Fibroblast of skin of right quadriceps (primary cell): ENCODE data around the gene GORASP1.

ENCODE experiments used
- DNase-seq: peaks from one replicate; pipeline ENCODE4 v3.0.0-alpha.2; 2013

GORASP1 gene

DNA sequence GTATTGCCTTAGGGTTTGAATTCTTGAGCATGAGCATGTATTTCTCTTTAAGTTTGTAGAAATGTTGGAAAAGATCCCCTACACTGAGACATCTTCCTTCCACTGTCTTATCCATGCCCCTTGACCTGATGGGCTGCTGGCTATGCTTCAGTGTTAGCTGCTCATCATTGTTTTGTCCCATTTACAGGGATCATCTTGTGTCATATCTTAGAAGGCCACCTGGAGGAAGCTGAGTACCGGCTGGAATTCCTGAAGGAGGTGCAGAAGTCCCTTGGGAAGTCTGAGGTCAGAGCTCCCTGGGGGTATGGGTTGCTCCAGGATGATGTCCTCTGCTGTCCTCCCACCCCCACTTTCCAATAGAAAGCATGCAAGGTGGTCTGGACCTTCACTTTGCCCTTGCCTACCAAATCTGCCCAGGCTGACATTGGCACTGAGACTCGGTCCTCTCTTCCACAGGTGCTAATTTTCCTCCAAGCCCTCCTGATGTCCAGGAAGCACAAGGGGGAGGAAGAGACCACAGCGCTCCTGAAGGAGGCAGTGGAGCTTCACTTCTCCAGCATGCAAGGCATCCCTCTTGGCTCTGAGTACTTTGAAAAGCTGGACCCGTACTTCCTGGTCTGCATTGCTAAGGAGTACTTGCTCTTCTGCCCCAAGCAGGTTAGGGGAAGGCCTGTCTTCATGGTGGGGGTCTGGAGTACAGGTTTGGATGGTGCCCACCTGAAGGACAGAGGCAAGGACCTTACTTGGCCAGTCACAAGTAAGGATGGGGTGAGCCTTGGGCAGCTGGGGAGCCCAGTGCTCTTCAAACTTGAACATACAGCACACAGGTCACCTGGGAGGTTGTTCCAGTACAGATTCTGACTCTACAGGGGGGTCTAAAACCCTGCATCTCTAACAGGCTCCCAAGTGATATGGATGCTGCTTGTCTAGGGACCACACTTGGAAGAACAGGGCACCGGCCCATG lies 17.7 kb upstream of the GORASP1 start:
- peak; percentile 38 for DNase-seq

DNA sequence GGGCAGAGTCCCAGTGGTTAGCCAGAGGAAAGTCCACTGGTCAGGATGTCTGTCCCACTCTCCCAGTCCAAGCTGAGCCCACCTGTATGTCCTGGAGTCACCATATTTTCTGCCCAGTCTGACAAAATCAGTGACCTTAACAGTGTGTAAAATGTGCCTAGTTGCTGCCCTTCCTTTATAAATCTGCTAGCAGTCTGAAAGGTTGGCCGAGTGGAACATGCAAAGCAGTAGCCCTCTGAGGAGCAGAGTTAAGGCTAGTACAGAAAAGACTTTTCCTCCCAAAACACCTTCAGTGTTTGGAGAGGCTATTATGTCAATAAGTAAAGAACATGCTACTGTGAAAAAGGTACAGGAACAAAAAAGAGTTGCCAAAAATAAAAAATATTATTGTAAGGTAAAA lies 15.4 kb upstream of the GORASP1 start:
- no peak for DNase-seq

DNA sequence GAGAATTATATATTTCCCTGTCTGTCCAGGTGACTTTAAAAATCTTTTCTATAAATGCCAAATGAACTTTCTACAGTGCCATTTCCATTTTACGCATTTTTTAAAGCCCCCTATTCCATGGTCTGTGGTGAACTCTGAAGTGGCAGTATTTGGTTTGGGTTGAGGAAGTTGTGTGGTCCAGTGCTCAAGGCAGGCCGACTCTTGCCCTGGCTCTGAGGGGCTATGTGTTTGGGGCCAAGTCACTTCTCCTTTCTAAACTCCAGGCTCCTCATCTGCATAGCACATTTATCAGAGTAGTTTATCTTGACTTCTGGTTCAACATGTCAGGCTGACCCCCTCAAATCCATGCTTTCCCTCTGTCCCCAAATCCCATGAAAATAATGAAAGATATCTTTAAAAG lies 14.2 kb upstream of the GORASP1 start:
- DNase-seq: no peak

DNA sequence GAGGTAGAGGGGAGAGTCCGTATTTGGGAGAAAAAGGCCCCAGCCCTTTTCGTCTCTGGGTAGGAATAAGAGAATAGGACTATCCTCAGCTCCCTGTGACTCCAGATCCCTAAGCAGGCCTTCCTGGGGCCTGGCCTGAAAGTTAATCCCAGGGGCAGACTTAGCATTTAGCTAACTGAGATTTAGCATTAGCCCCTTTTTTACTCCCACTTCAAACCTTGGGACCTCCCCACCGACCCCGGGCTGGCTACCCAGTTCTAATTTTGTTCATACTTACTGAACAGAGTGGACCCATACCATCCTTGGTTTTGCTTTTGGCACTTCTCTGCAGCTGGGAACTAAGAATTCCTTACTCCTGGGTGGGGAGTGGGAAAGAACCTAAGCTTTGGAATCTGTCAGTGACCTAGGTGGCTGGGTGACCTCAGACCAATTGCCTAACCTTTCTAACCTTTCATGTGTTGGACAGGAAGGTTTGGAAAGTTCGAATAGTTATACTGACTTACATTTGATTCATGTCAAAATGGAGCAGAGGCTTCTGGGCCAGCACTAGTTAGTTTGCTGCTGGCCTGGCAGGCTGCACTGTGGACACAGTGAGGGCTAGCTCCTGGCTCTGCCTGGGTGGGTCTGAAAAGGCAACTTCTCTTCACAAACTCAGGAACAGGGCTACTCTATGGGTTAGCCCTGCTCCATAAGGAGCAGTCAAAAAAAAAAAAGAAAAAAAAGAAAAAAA lies 11.7 kb upstream of the GORASP1 start:
- DNase-seq: no peak

DNA sequence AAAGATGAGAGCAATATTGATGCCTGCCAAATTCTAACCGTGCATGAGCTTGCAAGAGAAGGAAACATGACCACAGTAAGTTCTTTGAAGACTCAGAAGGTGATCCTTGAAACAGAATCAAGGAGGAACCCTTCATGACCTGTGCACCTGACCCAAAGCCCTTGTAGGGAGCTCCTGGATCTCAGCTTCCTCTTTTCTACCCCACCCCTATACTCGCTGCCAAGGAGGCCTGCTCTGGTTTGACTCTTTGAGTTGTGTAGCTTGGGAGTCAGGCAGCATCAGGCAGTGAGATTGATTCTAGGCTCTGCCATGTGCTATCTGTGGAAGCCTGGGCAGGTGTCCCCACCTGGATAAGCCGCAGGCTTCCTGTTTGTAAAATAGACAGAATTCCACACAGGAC lies 10.7 kb upstream of the GORASP1 start:
- no peak for DNase-seq

DNA sequence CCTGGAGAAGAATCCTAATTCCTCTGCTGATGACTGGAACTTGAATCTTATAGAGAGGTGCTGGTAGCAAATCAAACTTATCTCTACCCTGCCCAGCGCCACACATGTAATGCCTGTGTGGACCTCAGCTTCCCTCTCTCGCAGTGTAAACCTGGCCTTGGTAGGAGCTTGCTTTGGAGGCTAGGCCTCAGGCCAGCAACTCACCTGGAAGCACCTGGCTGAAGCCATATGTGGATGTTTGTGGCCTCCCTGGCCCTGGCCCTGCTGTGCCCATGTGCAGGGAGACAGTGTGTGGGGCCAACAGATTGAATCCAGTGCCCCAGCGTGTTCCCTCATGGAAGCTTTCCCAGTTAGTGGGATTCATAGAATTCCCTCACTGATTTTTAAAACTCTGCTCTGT lies 8.4 kb upstream of the GORASP1 start:
- DNase-seq: no peak

DNA sequence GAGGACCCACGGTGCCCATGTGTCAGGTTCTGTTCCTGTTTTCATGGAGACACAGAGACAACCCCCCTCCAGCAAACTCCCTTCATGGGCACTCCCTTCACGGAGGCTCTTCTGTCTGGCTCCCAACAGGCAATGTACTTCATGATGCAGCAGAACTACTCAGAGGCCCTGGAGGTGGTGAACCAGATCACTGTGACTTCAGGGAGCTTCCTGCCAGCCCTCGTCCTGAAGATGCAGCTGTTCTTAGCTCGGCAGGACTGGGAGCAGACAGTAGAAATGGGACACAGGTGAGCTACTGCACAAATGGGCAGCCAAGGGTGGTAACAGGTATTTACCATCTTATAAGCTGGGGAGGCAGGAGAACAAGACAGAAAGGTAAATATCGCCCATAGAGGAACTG lies 7.0 kb upstream of the GORASP1 start:
- DNase-seq: no peak

DNA sequence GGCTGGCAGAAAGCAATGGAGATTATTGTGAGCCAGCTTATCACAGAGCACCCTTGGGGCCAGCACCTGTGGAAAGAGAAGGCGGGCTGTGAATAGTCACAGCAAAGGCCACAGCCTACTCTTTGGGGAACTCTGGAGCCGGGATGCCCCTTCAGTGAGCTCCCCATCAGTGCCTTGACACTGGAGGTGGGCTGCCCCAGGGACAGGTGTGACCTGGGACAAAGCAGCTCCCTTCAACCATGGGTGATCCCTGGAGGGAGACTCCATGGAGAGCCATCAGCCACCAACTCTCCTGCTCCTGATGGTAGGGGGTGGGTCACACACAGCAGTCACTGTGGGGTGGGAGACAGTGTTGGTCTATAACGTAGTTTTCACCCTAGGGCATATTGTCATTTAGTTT lies 5.9 kb upstream of the GORASP1 start:
- no peak for DNase-seq

DNA sequence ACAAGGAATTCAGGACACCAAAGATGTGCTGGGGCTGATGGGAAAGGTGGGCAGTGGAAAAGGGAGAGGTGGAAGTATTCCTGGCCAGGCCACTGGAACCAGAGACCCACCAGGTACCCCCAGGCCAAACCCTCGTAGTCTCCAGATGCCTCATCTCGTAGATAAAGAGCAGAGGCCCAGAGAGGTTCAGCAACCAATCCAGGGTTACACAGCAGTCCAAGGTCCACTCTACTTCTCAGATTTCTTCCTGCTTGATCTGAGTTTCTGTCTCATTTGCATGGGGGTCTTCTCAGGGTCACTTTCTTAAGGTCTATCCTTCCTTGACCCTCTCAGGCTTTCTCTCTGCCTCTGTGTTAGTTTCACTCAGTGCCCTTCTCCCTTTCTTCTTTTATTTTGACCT lies 5.1 kb upstream of the GORASP1 start:
- no peak for DNase-seq

DNA sequence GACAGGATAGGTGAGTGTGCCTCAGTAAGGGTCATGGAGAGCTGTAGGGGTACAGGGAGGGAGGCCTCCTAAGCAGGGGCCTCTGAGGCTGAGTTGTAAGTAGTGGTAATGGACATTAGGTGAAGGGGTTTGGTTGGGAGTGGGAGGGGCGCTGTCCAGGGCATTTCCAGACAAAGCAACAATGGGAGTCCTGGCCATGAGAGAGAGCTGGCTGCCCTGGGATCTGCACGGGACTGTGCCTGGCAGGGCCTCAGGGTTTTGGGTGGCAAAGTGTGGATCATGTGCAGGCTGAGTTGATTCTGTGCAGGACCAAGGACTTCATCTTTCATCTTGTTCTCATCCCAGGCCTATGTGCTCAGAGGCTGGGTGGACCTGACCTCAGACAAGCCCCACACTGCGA lies 4.7 kb upstream of the GORASP1 start:
- no peak for DNase-seq

DNA sequence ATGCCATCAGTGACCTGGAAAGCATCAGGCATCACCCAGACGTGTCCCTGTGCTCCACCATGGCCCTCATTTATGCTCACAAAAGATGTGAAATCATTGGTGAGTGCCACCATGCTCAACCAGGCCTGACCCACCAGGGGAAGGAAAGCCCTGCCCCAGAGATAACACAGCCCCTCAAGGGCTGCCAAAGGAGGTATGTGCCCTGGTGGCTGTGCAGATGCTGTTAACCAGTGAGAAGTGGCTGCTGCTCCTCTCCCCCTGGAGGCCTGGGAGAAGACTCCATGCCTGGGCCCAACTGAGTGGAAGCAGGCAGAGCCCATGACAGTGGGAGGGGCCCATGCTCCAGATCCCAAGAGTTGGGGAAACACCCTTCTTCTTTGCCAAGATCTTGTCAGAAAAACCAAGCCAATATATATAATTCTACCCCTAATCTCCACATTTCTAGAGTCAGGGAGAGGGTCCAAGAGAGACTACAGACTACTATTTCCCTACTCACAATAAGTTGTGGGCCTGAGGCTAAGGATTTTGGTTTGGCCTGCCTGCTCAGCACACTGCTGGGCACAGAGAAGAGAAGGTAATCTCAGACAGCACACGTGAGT lies 2.7 kb upstream of the GORASP1 start:
- DNase-seq: no peak

DNA sequence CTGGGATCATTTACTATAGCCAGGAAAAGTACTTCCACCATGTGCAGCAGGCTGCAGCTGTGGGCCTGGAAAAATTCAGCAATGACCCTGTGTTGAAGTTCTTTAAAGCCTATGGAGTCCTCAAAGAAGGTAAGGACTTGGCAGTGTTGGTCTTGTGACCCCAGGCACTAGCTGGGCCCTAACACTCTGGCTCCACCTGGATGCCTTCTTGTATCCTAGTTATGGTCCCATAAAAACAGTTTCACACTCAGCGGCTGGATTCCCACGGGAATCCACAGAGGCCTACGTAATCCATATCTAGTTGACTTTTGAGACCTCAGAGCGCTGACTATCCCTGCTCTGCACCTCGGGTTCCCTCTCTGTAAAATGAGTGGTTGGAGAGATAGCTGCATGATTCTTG lies 1.7 kb upstream of the GORASP1 start:
- DNase-seq: no peak

DNA sequence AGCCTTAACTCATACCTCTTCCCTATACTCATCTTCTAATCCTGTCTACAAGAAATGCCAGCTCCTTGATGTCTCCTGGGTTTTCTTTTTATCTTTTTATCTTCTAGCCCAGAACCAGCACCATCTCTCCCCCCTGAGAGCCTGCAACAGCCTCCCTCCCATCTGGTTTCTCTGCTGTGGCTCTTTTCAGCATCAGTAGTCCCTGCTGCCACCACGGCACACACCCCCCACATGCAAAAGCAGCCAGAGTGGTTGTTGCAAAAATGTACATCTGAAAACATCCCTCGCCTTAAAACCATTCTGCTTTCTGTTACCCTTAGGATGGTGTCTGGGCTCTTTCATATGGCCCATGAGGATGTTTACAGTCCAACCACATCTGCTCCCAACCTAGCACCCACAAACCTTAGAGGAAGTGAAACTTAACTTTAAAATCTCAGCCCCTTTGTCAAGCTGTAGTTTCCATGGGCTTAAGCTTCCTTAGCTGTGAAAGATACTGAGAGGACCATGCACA lies 828 bp upstream of the GORASP1 start:
- DNase-seq: no peak

DNA sequence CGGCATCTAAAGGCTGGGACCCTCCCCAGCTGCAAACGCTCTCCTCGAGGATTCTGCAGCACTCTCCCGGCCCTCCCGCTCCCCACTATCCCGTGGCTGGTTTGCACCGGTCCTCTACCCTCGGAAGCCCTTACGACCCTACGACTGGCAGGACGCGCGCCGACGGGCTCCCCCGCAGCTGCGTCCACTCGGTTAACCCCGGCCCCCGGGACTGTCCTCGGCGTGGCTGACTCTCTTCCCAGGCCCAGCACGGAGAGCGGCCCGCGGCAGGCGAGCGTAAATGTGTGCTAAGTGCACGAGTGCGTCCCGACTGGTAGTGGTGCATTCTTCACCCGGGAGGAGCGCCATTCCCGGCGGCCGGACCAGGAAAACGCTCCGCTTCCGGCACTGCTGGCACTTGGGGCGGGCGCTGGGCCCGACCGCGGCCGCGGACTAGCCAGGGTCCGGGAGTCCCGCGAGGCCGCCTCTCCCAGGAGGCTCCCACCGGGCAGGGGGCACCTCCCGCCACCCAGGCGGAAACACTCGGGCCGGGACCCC lies 508 bp downstream of the GORASP1 start:
- peak; percentile 37 for DNase-seq

DNA sequence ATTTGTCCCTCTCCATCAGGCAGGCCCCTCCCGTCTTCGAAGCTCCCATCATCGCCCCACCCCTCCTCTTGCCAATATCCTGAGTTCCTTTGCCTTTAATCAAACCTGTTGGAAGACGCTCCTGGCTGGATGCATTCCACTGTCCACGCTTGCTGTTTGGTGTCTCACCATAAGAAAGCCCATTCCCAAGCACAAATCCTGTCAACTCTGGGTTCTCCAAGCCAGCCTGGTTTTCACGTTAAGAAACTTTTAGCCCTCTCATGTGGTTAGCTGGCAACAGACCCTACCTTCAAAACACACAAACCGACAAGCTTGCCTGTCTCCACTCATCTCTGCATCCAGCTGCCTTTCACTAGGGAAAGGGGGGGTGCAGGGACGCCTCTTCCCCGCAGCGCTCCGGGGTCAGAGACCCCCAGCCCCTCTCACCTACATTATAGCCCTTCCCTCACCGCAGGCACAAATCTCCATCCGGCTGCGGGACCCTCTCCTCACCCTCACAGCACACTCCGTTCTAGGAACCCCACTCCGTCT lies 1.1 kb downstream of the GORASP1 start:
- peak; percentile 35 for DNase-seq

DNA sequence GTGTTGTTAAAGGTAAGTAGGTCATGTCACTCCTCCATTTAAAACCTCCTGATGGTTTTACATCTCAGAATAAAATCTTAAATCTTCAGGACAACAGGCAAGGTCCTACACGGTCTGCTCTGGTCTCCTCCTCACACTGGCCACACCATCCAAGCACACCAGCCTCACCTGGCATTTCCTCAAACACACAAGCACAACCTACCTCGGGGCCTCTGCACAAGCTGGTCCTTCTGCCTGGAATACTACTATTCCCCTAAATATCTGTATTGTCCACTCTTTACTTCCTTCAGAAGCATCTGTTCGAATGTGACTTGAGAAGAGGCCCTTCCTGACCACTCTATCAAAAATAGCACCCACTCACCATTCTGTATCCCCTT lies 1.8 kb downstream of the GORASP1 start:
- no peak for DNase-seq

DNA sequence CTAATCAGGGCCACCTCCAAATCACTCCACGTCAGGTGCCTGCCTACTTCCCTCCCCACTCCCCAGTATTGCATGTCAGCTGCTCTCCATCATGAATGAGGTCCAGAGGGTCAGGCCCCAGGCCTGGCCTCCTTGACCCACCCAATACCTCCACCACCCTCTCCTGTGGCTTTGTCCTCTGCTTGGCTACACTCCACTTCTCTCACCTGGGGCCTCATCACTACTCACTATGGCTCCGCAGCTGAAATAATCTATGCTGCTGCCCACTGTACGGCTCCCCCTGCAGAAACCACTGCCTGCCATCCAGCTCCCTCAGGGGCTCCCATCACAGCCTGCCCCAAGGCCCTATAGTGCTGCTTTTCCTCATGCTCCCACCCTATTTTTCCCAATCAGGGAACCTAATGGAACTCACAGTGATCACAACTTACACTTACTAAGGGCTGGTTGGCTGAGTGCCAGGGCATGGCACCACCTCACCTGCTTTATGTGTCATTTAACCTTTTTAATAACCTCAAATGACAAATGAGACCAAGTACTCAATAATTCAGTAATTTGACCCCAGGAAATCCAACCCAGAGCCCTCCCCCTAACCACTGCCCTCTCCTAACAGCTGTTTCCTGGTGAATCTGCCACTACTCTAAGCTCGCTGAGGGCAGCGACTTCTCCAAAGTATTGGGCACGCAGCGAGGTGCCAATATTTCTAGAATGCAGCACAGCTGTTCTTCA lies 2.3 kb downstream of the GORASP1 start:
- DNase-seq: no peak

DNA sequence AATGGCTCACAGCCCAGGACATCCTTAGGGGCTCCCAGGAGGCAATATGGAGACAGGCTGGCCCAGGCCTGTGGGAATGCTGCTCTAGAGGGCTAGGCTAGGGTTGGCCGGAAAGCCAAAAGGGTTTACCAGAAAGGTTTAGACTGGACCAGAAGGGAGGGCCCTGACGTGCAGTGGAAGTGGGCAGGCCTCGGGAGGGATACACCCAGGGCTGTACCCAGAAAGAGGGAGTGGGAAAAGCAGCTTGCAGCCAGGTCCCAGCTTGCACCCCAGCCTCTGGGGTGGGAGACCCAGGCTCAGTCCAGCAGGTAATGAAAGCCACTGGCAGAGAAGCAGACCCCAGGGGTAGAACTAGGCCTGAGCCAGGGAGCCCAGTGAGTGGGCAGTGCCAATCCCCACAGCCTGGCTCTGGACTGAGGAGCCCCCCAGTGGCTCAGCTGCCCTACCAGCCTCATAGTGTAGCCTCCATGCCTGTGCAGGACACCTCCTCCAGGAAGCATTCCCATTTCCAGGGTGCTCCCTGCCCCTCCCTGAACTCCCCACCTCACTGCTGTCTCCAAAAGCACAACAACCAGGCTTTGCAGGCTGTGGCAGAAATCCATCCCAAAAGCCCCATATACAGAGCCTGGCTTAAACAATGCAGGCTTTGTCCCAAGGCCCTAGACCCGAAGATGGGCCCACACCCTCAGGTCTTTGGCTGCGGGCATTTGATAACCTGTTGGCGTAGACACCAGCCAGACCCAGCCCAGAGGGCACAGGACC lies 3.5 kb downstream of the GORASP1 start:
- no peak for DNase-seq

DNA sequence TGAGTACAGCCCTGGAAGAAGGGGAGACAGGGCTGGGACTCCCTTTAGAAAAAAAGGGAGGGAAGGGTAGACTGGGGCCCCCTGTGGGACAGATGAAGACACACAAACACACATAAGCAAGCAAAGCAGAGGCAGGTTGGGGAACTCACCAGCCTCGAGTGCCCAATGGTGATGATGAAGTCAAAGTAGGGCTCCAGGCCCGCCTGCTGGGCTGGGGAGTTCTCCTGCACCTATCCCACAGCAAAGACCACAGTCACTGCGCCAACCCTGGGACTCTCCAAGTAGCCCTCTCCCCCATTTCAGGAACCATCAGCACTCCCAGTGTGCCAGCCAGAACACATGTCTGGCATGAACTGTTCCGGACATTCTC lies 4.1 kb downstream of the GORASP1 start:
- DNase-seq: no peak

DNA sequence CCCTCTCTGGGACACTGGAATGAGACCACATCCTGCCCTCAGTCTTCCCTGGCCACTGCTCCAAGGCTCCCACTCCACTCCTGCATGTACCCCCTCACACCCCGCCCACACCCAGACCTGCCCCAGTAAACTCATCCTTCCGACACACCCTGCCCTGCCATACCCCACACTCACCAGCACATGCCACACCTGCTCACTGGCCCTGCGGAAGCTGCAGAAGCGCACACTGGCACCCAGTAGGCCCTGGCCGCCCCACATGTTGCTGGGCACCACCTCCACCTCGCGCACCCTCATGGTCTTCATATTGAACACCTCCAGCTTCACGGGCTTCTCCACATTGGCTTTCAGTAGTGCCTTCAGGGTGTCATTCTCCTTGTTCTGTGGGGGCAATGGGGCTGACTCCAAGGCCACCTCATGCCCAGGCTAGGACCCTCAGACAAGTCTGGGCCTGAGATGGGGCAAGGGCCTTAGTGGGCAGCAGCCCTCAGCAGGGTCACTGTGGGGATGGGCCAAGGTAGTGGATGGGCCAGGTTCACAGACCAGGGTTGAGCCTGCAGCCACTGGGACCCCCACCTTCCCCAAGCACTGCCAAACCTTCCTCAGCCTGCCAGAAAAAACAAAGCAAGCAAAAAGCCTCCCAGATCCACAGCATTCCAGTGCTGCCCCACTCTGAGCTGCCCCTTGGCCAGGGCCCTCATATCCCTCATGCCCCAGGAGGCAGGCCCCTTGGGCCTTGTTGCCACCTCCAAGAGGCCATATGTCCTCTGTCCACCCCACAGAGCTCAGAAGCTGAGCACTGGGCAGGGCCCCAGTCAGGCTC lies 4.7 kb downstream of the GORASP1 start:
- no peak for DNase-seq
